Measurements from ENCODE around the gene SLC25A42.

DNA sequence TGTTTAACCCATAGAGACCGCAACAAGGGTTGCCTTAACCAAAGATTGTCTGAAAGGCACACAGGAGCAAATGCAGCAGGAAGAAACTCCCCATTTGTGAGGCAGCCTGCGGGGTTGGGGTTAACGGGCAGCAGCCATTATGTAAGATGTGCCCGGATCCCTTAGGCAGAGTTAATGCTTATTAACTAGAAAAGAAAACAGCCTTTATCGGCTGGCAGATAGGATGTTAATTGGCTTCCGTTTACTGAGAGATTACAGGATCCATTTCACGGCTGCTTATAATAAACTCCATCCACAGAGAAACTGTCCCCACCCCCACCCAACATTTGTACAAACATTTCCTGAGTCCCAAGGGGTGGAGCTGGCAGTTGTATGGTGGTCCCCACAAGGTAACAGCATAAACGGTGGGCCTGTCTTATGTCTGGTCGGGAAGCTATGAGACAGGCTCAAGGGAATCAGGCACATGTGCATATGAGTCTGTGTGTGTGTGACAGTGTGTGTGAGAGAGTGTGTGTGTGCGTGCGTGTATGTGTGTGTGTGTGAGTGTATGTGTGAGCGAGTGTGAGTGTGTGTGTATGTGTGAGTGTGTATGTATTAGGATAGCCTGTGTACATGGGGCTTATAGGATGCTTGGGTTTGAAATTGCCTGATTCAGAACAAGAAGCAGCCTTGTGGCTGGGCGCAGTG is 10.5 kb downstream of the SLC25A42 start:
- TF ChIP-seq, protein P1, sequence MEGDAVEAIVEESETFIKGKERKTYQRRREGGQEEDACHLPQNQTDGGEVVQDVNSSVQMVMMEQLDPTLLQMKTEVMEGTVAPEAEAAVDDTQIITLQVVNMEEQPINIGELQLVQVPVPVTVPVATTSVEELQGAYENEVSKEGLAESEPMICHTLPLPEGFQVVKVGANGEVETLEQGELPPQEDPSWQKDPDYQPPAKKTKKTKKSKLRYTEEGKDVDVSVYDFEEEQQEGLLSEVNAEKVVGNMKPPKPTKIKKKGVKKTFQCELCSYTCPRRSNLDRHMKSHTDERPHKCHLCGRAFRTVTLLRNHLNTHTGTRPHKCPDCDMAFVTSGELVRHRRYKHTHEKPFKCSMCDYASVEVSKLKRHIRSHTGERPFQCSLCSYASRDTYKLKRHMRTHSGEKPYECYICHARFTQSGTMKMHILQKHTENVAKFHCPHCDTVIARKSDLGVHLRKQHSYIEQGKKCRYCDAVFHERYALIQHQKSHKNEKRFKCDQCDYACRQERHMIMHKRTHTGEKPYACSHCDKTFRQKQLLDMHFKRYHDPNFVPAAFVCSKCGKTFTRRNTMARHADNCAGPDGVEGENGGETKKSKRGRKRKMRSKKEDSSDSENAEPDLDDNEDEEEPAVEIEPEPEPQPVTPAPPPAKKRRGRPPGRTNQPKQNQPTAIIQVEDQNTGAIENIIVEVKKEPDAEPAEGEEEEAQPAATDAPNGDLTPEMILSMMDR (conservative IDR thresholded peaks at IDR 0.05 in 1 of 2, IDR thresholded peaks at IDR 0.05 in 1 of 2; ENCODE audit: extremely low read depth in 1 of 2, insufficient read depth in 1 of 2, low read depth in 1 of 2, low read length in 2 of 2), result no peak
- no peak for TF ChIP-seq EZH2 (IDR thresholded peaks at IDR 0.05; ENCODE audit: borderline replicate concordance, low read length)
